CD1c-positive myeloid dendritic cell (primary cell): ENCODE measurements around the gene ARHGEF39.
"Not testable (repeated sequence)": the region's sequence is repeated elsewhere in the genome, so short reads cannot be mapped to it uniquely, and the experiment has no call there.

Source experiments
- DNase-seq: peaks from one replicate; pipeline ENCODE4 v3.0.0-alpha.2; 2016; ENCODE audit errors: extremely low spot score

The ARHGEF39 gene

DNA sequence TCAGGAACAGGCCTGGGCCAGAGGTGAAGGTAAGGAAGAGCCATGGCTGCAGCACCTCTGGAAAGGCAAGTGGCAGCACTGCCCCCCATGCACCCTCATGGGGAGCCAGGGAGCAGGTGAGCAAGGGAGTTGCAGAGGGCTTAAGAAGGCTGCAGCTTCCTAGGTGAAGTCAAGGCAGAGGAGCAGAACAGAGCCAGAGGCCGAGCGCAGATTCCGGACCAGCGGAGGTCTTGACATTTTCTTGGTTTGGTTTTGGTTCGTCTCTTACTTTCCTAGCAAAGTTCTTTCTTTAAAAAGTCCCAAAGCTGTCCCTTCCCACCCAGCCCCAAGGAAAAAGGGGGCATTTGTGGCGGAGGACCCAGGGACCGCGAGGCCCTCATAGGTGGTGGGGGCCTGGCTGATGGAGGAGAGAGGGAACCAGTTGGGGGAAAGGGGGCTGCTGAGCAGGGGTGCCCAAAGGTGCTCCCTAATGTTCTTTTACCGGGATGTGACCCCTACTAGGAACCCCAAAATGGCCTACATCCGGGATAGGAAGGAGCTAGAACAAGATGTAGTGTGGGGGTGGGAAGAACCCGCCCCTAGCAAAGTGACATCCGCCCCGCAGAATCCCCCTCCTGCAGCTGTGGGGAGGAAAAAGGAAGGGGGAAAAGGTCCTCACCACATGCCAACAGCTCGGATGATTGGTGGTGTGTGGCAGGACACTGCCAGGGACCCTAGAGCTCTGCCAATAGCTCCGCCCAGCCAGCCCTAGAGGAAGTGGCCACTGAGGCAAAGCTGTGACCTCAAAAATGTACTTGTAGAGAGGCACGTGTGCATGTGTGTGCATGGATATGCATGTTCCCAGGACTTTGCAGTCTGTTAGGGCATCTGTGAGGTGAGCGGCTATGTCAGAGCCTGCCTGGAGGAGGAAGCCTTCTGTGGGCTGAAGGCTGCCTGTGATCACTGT lies 45.9 kb downstream of the ARHGEF39 start:
- DNase-seq = peak; percentile 66

- peak; percentile 60 for DNase-seq
Measured at GRCh38 chr9:35618325-35618727, 46.7 kb downstream of the ARHGEF39 start, which contains the start of gene CD72. Gene CD72 (minus strand): TSS chr9:35618413. CDS start chr9:35618303, 110 bp downstream.

- no peak for DNase-seq
Measured at GRCh38 chr9:35617548-35617947, 47.4 kb downstream of the ARHGEF39 start.

DNA sequence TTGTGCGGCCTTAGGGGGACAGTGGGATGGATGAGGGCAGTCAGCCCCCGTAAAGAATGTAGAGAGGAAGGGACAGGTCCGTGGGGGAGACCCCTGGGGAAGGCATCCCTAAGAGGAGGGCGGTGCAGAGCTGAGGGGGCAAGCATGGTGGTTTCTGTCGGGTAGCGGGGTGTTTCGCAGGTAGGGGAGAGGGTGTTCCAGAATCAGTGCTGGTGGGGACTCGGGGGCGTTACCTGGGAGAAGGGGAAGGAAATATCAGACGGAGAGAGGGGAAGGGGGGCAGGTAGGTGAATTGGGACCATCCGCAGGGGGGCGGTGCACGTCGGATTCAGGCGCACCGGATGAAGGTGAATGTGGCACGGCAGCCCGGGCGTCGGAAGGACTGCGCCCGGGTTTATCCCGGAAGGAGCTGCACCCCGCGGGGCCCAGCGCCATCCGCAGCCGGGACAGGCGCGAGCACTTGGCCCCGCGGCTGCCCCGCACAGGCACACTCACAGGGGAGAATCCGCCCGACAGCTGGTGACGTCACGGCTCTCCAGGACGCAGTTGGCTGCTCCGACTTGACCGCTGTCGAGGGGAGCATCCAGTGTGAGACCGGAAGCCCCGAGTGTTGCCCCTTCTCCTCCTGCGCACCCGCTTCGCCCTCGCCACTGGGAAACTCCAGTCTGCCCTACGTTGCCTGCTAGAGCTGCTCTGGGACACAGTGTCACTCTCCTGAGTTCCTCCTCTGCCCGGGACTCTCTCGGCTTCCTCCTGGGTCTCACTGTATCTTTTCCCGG lies 48.1 kb downstream of the ARHGEF39 start:
- DNase-seq = peak; percentile 68

GRCh38 chr9:35615981-35616680 lies 48.9 kb downstream of the ARHGEF39 start:
- DNase-seq = no peak

GRCh38 chr9:35612843-35613242 lies 52.2 kb downstream of the ARHGEF39 start:
- no peak for DNase-seq

GRCh38 chr9:35612066-35612465 lies 52.9 kb downstream of the ARHGEF39 start:
- DNase-seq = not testable (repeated sequence)

DNA sequence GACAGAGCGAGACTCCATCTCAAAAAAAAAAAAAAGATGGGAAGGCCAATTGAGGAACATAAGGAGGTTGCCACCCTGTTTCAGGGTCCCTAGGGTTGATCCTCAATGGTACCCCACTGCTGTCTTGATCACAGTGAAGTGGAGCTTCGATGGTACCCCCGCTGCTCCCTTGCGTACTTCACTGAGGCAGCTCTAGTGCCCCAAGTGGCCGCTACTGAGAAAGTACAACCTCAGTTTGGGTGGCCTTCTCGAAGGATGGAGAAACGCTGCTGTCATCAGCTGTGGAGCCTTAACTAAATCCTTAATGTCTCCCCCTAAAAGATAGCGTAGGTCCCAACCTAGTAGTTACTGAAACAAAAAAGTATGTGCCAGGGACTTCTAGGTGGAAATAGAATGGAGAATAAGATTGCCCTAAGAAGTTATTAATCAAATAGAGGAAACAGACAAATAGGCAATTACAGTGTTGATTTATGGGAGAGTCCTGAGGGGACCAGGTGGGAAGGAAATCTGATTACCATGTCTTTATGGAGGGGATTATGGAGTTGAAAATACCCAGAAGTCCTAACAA lies 53.7 kb downstream of the ARHGEF39 start:
- DNase-seq = peak; percentile 59

DNA sequence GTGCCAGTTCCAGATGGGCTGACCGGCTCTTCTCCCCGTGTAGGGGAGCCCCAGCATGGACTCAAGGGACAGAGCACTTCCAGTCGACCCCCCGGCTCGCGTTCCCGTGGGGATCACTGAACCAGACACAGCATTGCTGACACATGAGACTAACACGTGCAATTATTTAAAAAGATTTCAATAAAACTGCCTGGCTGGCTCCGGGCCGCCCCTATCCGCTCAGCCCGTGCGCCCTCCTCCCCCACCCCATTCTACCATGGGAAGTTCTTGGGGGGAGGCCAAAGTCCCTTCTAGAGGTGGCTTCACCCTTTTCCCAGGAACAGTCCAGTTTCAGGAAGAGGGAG lies 55.2 kb downstream of the ARHGEF39 start:
- DNase-seq = no peak
